Fibroblast of peridontal ligament (primary cell): ENCODE measurements around the gene ADGRV1.

Experiments
- DNase-seq: peaks from one replicate; pipeline ENCODE4 v3.0.0-alpha.2; 2010; ENCODE audit errors: extremely low read depth

Gene ADGRV1

DNA sequence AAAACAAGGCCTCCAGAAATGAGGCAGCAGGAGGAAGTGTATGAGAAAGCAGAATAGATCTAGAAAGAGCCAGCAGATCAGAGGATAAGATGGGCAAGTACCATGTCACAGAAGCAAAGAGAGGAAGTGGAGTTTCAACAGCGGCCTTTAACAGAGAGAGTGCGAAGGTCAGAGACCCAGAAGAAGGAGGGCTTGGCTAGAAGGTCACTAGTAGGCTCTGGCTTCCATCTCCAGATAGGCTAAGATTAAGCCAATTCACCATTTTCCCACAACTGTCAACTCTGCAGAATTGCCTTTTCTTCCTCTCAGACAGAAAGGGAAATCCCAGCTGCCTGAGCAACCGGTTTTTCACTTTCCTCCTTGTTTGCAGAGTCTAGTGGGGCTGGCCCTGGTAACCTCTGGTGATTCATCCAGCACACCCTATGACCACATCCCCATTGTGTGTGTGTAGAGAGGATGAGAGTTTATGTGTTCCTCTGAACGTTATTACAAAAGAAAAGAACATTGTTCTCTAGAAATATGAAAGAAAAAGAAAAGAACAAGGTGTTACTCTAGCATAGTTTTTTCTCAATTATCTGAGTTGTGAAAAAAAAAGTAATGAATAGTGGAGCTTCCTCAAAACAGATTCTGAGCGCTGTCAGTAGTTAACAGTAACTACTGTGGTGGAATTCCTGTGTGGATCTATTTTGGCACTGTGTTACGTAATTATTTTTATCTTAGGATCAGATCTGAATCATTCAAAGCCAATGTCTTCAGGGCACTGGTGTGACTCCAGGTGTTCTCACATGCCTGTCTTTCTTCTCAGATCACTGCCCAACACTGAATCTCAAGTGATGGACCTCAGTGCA lies 604.2 kb downstream of the ADGRV1 start:
- peak; percentile 89 for DNase-seq

DNA sequence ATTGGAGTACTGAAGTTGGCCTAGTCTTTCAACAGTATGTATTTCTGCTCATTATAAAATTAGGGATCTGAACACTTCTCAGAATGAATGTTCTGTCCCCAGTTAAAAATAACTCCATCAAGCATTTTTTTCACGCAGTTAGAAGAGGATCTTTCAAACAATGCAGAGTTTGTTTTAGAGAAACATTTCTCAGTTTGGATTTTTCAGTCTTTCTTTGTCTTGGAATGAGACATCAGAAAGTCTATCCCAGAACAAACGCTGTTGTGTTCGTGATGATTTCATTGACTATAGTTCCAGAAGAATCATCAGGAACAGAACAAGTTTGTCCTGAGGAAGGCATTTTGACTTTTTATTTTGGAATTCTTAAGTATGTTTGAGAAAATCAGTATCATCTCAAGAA lies 605.8 kb downstream of the ADGRV1 start:
- no peak for DNase-seq

DNA sequence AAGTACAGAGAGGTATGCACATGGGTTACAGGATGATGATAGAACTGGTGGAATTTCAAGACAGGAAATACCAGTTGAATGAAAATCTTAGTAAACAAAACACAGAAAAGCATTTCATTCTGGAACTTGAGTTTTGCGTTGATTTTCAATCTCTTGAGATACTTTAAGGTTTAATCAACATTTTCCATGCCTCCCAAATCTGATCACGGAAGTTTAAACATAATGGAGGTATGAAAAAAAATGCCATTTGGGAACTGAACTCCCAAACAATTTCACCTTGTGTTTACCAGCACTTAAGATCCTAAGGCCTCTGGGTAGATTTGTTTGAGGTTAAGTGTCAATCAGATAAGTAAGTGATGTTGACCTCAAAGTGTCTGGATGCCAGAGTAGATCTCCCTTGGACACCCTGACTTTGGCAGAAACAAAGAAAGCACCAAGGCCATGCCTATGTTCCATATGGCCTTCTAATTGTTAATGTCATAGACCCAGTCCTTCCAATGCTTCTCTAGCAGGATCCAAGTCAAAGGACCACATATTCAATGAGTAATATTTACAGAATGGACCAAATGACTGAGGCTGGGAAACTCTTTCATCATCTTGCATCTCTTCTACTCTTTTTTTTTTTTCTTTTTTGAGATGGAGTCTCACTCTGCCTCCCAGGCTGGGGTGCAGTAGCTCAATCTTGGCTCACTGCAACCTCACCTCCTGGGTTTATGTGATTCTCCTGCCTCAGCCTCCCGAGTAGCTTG lies 607.6 kb downstream of the ADGRV1 start:
- DNase-seq = peak; percentile 55

DNA sequence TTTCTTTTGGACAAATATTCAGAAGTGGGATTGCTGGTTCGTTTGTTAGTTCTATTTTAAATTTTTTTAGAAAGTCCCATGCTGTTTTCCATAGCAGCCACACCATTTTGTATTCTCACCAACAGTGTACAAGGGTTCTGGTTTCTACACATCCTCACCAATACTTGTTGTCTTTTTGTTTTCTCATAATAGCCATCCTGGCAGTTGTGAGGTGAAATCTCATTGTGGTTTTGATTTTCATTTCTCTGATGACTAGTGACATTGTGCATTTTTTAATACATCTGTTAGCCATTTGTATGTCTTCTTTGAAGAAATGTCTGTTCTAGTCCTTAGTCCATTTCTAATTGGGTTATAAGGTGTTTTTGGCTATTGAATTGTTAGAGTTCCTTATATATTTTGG lies 610.3 kb downstream of the ADGRV1 start:
- DNase-seq = no peak

DNA sequence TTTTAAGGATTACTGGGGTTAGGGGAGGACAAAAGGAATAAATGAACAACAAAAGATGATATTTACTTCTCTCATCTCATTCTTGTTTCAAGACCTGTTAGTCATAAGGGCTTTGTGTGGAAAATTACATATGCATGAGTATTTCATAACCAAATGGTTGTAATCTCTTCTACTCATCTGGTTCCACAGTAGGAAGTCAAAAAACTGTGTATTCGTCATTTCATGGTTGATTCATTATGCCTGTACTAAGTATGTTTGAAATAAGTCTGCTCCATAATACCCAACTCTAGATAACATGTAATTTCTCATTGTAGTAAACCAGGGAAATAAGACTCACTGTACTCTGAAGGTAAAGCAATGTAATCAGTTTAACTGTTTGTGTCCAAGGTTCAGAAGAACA lies 611.7 kb downstream of the ADGRV1 start:
- DNase-seq = peak; percentile 75

DNA sequence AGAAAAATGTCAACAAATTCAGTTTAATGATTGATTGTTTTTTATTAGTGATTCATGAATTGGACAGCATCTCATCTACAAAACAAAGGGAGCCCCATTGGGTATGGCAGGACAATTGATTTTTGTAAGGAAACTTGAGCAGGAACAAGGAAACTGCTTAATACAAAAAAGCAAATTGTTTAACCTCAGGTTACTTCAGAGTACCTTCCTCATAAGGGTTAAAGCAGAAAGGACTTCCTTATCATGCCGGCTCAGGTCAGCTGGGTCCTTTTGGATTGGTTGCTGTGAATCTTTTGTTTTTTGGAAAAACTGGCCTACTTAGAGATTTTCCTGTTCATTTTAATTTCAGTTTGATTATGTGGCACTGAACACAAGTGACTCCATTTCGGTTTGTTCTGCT lies 612.7 kb downstream of the ADGRV1 start:
- no peak for DNase-seq

DNA sequence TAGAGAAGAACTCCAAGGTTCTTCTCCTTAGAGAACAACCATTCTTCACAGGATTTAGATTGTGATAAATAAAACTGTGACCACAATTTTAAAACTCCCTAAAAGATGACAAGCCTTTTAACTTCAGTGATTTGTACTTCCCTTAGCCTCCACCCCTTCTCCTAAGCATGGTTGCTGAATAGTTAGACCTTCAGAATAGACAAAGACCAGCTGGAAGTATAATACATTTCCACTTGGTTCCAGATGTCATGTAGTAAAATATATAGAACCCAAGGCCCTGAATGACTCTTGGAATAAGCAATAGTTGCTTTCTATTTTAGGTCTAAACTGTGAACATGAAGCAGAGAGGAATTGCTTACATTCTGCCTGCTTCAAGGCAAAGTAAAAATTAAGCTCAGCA lies 615.8 kb downstream of the ADGRV1 start:
- no peak for DNase-seq

DNA sequence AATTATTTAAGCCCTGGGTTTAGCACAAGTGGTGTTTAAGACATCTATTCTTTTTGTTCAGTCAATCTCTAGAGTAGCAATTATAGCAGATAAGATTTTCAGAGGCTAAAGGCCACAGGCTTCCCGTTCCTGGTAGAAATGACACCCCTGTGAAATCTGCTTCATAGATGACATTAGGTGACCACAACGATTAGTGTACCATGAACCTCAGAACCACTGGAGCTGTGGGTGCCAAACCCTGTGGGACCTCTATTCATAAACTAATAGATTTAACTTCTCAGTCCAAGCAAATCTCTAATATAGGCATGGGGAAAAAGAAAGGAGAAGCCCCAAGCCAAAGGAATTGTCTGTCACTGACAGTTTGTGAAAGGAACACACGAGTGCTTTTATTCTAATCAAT lies 617.1 kb downstream of the ADGRV1 start:
- DNase-seq = no peak

DNA sequence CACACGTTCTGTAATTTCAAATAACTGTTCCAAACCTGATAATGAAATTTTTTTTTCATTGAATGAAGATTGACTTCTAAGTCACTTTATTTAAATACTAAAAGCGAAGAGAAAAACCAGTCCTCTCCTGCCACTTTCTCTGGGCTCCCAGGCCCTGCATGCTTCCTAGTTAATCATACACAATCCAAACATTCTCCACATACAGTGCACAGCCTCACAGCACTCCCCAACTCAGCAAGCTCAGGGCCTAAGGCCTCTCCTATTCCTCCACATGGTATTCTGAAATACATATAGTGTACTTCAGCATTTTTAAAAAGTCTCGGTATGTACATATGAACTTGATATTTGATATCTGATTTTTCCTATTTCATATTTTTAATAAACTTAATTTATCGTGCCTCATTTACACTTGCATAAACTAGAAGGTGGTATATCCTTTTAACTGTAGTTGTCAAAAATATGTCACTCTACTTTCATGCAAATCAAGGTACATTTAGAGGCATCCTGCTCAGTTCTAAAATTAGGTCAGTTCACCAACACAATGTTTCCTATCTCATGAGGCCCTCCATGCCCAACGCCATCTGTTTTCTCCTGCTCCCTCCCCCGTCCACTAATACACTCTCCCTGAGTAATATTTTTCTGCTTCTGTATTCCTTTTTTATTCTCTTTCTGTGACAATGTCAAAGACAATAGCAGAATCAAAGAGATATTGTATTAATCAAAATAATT lies 617.9 kb downstream of the ADGRV1 start:
- no peak for DNase-seq

DNA sequence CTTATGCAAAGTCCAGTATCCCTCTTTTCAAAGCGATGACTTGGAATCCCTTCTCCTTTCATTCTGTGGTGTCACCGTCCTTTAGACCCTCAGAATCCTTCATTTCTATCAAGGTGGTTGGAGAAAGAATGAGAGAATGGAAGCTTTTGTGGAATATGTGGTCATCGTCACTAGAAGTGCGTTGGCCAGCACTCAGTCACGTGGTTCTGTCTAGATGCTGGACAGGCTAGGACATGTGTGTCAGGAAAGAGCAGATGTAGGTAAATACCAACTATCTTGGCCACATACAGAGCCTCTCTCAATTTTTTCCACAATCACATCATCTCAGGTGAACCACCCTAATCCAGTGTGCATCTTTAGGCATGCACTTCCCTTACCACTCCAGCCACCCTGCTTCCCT lies 618.5 kb downstream of the ADGRV1 start:
- no peak for DNase-seq

DNA sequence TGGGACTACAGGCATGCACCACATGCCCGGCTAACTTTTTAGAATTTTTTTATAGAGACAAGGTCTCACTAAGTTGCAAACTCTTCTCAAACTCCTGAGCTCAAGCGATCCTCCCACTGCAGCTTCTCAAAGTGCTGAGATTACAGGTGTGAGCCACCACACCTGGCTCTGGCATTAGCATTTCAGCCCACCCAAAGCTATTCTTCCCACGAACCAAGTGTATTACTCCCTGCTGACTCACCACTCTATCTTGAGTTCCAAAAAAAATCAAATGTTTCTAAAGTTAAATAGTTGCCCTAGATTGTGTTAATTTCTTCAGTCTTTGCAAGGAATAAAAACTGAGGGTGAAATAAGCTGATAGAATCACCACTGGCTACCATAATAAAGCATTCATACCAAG lies 619.0 kb downstream of the ADGRV1 start:
- no peak for DNase-seq

DNA sequence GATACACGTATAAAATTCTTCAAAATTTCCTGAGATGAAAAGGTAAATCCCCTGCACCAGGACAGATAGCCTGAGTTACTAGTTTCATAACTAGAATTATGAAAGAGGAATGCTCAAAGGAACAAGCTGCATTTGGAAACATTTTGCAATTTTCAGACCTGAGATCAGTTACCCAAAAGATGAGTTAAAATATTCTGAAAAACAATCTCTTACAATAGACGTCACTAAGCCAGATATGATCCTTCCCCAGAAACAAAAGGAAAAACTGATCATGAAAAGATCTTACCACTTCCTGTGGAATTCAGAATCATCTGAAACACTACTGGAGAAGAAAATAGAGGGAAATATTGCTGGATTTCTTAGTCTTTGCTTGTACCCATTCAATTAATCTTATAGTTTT lies 619.9 kb downstream of the ADGRV1 start:
- DNase-seq = peak; percentile 59

DNA sequence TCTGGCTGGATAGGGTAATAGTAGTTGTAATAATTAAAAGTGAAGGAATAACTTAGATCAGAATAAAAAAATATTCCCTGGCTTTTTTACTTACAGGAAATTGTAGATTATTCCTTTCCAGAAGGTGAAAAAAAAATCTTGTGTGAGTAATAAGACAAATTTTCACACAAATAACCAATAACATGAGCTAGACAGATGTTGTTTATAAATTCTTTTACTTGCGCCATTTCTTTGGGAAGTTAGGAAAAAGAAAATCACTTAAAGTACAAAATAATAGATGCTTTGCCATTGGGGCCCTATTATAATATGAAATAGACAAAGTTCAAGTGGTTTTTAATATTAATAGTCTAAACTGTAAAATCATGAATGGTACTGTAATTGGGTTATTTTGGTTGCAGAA lies 620.4 kb downstream of the ADGRV1 start:
- DNase-seq = peak; percentile 50

DNA sequence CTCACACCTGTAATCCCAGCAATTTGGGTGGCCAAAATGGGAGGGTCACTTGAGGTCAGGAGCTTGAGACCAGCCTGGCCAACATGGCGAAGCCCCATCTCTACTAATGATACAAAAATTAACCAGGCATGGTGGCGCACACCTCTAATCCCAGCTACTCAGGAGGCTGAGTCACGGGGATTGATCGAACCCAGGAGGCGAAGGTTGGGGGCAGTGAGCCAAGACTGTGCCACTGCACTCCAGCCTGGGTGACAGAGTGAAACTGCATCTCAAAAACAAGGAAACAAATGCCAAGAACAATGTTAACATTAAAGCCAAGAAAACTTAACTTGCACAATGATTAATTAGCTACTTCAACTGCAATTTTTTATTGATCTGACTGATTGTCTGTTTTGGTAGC lies 621.9 kb downstream of the ADGRV1 start:
- no peak for DNase-seq

DNA sequence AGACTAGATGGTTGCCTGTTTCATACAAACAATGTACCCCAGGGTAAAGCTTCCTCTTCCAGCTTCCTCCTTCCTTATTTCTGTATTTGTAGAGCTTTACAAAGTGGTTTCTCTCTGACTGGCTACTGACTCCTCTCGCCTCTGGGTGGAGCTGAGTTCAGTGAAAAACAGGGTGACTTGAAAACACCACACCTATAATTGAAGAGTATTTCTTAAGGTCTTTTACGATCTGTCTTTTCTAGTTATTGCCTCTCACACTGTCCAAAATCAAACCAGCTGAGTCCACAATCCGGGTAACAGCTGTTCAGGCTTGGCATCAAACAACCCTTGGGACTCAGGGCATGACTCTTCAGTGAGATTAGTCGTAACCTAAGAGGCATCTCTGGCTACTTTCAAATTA lies 624.2 kb downstream of the ADGRV1 start:
- DNase-seq = peak; percentile 86

DNA sequence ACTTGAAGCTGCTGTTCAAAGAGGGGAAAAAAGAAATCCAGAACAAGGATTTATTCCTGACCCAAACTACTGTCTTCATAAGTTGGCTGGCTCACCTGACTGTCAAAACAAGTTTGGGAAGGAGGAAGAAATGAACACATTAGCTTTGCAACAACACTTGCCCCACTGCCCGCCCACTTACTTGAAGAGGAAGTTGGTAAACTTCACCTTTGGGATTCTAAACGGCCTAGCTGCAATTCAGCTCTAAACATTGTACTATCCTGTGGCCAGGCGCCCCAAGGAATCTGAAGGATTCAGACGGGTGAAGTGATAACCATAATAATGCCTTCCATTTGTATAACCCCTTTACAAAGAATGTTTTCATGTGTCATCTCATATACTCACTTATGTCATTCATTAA lies 625.1 kb downstream of the ADGRV1 start:
- DNase-seq = no peak

DNA sequence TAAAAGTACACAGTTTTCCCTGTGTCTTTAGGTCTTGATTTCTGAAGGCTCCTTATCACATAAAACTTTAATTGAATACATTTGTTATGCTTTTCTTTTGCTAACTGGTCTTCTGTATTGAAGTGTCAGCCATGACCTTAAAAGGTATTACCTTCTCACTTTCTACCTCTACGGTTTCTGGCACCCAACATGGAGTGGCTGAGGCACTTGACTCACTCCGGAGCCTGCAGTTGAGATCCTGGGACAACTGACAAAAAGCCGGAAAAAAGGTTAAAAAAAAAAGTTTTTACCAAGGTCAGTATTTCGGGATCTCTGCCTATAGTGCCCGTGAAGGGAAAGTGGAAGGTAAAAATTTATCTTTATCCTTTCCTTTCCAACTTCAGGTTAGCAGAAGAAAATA lies 627.5 kb downstream of the ADGRV1 start:
- DNase-seq = no peak

DNA sequence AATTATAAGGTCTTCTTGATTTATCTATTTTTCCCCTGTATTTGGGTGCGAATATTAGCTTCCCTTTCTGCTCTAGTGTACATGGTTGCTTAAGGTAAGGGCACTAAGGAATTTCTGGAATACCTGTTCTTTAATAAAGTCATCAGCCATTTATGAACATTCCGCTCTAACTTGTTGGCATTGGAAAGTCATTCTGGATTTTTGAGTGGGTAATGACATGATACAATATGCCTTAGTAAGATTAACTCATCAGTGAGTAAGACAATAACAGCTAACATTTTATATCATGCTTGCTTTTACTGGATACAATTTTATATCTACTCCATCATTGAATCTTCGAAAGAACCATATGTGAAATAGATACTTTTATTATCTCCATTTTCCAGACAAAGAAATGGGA lies 628.4 kb downstream of the ADGRV1 start:
- DNase-seq = no peak

DNA sequence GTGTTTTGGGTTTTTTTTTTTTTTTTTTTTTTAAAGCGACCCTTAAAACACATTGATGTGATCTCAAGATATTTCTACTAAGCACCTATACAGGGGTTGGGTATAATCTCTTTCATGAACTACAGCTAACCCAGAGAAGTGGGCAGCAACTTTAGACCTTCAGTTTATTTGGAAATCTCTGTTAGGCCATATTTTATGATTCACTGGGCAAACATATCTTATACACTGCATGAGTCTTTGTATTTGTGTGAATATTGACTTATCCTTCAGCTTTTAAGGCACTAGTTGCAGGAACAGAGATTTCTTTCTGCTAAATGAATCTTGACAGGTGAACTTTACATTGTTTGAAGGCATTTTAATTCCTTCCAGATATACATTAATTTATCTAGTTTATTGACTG lies 630.2 kb downstream of the ADGRV1 start:
- DNase-seq = no peak

DNA sequence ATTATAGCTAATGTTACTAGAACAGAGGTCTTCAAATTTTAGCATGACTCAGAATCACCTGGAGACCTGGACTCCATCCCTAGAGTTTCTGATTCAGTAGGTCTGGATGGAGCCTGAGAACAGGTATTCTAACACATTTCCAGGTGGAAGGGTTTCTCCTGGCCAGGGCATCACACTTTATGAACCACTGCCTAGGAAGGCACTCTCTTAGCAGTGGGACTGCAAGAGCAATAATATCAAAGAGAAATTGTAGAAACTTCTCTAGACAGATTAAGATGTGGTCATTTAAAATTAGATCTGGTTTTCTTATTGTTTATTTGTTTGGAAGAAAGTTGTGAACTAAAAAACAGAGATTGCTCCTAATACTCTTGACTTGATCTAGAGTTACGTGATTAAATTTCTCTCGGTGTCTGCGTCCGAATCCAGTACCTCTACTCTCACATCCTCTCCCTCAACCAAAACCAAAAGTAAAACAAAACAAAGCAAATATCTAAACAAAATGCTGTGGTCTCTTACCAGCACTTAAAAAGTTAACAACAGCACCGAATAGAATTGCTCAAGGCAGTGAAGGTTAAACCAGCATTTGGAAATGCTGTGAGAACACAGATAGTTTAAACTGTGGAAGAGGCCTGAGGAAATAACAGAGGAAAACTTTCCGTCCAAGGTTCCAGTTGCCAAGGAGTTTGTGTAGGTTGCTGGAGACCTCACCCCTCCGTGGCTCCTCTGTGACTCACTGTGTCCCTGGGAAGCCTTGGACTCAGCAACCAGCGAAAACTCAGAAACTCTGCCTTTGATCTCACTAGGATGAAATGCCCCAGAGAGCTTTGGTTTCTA lies 631.1 kb downstream of the ADGRV1 start:
- peak; percentile 89 for DNase-seq

DNA sequence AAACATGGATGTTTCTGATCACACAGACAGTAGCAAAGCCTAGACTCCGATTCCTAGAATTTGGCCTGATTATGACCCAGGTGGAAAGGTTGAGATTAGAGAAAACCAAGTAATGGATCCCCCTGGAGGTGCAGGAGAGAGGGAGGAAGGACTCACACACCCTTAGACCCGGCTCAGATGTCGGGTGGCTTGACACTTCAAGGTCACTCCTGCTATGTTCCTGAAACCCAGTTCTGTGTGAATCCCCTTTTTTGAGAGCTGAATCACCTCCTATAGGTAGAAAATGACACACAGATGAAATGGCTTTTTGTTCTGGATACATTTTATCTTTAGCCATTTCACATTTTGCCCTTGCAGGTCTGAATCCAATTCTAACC lies 631.7 kb downstream of the ADGRV1 start:
- DNase-seq = no peak
